Stimulated activated CD8-positive, alpha-beta memory T cell treated with anti-CD3 and anti-CD28 coated beads, Interleukin-7, amount 100 ng/mL, for 1 hour (primary cell): ENCODE data around the gene SGIP1.

Source experiments
- DNase-seq, 2 donors: peaks; one replicate each; pipeline ENCODE4 v3.0.0-alpha.2; 2020; ENCODE audit warnings: low read depth in 2 of 2

The SGIP1 gene

DNA sequence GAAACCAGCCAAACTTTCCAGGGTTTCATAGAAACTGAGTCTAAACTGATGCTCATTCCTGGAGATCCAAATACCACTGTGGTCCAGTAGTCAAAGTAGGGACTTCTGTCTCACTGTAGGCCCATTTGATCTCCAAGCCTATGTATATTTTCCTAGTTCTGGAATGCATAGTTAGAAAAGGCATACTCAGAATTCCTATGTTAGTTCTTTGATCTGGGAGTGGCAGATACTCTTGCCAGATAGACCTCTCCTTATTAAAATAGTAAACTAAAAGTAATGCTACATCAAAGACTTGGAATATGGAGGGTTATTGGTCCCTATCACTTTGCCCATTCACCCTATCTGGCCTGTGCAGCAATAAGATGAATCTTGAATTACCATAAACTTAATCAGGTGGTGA, 10.4 kb upstream of the SGIP1 start:
- DNase-seq: no peak

DNA sequence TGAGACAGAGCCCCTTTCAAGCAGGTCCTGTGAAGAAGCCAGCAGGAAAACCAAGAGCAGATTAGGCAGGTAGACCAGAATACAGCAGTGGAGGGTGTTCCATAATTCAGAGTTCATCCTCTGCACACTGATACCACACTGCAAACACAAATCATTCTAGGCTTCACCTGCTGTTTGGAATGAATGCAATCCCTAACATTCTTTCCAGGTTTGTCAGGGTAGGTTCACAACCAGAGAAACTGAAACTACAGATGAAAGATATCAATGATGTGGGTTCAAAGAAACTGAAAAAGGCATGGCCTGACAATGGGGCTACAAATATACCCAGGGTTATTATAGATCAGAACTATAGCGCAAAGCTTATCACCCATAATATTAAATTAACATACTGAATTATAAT, 8.9 kb upstream of the SGIP1 start:
- no peak for DNase-seq

DNA sequence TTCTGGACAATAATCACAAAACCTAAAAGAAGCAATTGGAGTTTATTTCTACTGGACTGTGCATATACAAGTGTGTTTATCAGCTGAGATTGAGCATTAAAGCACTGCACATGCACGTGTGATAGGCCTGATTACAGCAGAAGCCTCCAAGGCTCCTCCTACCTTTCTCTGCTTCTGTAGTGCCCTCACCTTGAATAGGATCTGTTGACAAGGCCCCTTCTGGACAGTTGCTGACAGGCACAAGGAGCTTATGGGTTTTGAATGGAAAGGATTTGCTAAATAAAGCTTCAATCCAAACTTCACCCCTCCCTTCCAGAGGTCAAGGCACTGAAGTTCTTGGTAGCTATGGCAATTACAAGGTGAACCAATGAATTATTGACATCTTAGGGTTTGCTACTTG, 7.9 kb upstream of the SGIP1 start:
- DNase-seq: no peak

DNA sequence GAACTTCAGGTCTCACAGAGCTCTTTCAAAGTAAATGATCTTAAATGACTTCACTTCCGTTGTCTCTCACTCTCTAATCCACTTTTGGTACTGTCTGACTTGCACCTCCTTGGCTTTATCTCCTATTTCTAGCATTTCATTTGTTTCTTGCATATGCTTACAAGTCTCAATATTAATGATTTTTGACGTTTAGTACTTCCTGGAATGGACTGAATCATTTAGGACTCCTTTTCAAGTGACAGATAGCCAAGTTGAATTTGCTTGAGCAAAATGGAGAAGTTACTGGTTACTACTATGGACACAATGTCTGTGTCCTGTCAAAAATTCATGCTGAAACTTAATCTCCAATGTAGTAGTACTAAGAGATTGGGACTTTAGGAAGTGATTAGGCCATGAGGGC, 7.0 kb upstream of the SGIP1 start:
- no peak for DNase-seq

DNA sequence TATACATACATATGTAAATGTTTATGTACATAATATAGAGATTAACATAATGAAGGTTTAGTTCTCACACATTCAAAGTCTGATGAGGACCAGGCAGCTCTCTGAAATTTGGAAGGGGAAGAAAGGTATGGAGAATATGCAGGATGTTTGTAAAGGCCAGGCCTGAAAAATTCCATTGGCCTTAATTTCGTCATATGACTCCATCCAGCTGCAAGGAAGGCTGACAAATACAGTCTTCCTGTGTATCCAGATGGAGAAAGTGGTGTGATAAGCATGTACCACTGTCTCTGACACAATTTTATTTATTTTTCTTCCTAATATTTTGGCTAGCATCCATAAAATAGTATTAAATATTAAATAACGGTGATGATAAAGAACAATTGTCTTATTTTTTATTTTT, 6.3 kb upstream of the SGIP1 start:
- DNase-seq: no peak

DNA sequence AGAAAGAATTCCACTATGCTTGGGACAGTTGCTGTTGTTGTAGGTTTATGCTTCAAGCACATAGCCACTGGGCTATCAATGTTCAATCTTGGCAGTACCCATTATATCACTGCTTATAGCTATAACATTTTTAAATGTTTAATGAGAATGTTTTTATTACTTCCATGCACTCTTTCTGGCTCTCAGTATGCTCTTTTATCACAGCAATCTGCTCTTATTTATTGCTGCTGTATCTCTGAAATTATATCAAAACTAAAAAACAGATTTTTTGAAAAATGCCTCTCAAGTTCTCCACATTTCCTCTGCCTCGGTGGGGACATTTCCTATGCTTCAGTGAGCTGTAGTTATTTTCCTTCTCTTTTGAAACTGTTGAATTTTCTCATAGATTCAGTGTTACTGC, 5.4 kb upstream of the SGIP1 start:
- no peak for DNase-seq

DNA sequence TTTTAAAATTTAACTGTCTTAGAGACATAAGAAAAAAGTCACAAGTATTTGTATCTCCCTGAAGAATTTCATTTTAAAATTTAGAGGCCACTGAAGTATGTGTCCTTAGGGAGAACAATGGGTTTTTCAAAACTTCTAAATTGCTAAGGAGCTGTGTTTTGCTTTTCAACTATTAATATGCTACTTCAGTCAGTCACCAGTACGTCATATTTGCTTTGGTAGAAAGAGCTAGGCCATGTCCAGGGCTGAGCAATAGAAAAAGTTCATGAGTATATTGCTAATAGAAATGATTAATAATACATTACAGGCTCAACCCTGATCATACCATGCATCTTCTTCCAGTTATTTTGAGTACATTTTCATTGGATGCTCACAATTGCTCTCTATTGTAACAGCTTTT, 1.7 kb upstream of the SGIP1 start:
- DNase-seq: no peak

DNA sequence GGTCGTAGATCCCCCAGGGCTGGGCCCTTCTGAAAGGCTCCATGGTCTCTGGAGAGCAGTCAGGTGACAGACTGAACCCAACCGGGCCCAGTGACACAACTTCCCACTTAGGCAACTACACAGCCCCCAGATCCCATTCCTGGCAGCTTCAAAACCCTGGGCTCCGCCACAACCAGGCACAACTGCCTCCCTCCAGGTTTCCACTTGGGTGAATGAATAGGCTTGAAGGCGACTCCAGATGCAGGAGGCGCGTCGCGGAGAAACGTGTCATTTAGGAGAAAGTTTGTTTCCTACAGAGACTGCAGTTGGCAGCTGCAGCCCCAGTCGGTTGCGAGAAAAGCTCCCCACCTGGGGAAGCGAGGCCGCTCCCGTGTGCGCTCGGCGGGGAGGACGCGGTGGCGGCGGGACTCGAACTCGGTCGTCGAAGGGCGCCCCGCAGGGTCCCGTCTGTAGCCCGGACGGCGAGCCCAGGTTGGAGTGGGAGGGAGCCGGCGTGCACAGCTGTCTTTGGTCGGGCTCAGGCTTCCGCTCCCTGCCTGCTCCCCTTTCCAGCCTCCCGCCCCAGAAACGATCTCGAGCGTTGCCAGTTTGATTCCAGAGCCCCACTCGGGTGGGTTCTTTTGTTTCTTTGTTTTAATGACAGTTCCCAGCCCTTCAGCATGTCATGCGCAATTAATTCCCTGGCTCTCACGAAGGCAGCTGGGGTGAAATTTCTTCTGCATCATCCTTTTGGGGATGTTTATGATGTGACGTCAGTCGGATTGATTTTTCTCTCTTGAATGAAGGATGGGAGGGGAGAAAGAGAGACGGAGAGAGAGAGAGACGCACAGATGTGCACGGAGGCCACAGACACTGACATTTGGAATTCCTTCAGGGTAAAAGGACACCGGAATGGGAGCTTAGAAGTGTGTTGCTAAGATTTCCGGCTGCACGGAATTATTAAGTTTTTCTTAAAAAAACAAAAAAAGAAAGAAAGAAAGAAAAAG, 862 bp upstream of the SGIP1 start:
- no peak for DNase-seq

DNA sequence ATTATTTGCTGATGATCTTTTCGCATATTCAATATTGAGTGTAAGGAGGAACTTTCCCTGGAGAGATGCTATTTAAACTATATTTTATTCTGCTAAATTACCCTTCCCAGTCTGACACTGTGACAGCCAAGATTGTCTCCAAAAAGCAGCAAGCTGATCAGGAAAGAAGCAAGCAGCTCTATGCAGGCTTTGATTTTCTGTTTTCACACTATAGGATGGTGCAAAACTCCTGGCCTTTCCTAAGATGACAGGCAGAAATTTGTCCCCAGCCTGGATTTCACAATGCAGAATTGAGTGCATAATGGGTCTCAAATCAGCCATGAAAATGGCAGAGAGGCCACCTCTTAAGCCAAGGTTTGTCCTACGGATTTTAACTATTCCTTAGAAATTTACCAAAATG, 1.1 kb downstream of the SGIP1 start:
- no peak for DNase-seq

DNA sequence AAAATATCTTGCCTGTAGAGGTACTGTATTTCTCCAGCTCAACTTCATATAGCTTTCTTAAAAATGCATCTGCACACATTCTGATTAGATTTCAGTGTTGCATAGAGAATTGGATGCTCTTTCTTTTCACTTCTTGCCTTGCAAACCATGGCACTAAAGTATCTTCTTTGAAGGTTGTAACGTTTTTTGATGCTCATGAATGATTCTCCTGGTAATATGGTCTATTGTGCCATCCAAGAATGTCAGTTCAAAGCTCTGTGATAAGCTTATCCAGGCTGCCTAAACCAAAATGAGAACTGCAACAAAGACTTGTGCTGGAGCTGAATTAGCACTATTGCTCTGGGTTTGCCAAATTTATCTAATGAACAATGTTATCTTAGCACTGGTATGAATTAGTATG, 1.9 kb downstream of the SGIP1 start:
- no peak for DNase-seq

DNA sequence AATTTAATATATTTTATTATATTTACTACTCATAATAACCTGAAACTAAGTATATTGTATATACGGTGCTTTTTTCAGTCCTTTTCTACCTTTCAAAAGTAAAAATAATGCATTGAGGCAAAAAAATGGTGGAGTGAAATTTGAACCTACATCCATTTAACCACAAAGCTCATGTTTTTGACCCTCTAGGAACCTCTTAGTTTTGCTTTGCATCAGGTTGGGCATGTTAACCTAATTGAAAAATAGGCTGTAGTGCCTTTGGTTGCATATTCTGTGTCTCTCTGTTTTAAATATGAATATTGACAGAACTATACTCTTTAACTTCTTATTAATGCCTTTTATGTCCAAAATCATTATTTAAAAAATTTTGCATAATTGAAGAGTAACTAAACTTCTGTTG, 3.8 kb downstream of the SGIP1 start:
- DNase-seq: no peak

DNA sequence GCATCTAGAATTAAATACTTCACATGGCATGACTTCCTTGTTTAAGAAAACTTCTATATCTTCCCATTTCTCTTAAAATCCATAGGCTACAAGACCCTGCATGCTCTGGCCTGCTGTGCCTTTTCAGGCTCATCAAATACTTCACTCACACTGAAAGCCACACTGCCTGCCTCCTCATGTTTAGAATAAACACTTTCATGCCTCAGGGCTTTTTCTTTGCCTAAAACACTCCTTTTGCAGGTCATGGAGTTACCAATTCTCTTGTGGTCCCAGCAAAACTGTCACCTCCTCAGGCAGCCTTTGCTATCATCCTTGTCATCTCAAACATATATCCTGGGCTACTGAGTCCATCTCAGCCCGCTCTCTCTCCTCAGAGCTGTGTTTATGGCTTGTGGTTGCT, 5.5 kb downstream of the SGIP1 start:
- no peak for DNase-seq

DNA sequence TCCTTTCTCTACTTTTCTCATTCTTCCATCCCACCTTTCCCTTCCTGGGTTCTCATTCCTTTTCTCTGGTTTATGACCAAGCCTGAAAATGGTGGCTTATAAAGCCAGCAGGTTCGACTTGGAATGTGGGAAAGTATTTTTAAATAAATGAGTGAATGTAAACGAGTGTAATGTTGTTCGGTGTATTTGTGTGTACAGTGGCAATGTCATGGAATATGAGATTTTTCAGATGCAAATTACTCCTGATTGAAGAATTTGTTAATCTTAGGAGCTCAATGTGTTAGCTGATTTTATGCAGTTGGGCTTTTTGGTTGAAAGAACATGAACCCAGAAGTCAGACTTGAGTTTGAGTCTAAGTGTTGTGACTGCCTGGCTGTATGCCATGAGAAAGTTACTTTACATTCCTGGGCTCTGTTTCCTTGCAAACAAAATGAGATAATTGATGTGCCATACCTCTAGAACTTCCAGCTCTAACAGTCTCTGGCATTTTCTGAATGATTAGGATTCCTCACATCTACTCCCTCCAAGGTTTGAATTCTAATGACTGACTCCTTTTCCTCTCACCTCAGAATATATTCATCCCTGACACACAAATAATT, 6.6 kb downstream of the SGIP1 start:
- no peak for DNase-seq

DNA sequence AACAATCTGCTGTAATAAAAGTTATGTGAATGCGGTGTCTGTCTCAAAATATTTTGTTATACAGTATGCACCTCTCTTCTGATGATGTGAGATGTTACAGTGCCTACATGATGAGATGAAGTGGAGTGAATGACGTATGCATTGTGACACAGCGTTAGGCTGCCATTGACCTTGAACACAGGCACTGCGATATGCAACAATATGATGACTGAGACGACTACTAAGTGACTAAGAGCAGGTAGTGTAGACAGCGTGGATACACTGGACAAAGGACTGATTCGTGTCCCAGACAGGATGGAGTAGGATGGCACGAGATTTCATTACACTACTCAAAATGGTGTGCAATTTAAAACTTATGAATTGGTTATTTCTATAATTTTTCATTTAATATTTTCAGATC, 8.4 kb downstream of the SGIP1 start:
- DNase-seq: no peak

DNA sequence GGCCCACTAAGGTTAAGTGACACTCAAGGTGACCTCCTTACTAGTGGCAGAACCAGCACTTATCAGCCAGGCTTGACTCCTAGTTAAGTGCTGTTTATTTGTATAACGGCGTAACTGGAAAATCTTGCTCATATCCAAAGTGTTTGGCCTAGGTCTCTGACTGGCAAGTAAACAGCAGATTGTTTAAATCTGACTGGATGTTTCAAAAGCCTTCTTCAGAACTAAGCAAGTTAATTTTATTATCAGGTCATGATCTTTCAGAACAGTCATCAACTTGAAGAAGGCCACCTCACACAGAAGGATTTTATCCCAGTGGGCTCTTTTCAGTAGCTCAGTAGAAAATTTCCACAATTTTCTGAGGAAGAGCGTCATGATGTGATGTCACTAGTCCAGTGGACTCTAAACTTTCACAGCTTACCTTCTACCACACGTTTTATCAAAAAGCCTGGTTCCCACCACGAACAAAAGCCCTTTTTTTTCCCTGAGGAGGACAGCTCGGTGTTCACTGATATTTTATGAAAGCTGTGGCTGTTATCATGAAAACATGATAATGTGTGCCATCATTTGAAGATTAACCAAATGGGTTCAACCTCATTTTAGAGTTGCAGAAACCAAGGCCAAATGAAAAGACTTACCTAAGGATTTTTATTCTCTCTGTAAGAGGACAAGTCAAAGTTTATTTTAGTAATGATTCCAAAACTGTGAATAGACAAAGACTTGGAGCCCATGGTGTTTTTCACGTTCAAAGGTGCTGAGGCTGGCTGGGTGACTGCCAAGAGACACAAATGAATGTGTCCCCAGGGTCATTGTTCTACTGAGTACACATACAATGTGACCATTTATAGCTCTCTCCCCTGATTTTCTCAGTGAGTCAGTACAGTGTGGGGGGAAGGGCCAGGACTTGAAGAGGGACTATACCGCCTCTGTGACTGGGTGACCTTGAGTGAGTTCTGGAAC, 9.1 kb downstream of the SGIP1 start:
- DNase-seq: no peak

DNA sequence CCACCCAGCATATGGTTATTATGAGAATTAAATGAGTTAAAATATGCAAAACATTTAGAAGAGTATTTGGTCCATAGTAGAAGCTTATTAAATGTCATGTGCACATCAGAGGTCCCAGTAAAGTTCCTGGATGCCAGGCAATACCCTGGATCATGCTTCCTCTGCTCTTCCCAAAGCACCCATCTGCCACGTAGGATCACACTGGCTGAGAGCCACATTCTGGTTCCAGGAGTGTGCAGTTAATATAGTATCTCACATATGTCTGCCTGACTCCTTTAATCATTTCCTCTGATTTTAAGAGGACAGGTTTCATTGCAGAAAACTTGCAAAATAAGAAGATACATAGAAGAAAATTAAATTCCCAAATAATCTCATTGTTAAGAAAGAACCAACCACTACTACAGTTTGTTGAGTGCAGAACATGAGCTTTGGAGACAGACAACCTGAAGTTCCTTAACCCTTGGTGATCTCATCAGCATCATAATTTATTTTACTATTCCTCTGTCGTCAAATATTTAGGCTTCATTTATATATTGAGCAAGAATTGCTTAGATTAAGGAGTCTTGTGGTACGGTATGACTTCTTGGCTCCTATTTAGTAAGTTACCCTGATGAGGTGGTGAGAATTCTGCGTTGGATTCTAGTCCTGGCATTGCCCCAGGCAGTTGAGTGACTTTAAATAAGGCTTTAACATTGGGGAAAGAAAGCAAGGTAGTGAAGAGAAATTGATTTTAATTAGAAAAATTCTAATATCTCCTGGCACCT, 12.3 kb downstream of the SGIP1 start:
- no peak for DNase-seq

DNA sequence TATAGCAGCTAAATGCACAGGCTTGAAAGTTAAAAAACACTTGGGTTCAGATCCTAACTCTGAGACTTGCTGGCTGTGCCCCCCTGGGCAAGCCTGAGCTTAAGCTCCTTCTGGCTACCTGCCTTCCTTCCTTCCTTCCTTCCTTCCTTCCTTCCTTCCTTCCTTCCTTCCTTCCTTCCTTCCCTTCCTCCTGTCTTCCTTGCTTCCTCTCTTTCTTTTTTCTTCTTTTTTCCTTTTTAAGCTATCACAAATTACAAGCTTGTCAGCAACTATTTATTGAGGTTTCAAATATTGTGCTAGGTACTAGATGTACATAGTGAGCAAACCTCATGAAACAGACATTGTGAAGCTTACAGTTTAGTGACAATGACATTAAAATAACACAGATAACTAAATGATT, 15.1 kb downstream of the SGIP1 start:
- DNase-seq: no peak

DNA sequence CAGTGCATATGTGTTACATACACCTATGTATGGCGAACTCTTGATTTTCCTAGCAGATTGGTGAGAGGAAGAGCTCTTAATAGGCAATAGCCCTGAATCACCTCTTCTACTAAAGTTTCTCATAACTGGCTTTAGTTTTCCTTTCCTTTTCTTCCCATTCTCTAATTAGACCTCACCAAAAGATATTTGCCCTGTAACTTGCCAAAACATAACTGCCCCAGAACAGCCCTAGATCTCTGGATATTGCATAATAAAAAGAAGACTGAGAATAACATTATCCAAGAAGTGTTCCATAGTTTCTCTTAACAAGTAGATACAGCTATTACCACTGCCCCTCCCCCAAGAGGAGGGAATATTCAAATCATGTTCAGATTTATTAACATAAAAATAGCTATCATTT, 16.3 kb downstream of the SGIP1 start:
- no peak for DNase-seq

DNA sequence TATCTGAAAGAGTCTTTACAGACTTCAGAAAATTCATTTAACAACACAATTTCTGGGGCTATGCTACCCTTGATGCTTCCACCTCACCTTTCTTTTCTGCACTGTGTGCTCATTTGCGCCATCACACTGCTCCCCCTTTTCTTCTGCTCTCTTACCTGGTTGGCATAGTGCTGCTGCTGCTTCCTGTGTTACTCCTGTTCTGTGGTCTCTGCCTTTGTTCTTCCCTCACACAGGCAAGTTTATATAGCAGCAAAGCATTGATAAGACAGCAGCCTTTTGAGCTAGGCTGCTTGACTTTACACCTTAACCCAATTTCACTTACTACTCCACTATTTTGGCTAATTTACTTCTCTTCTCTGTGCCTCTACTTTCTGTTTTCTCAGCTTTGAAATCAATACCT, 18.3 kb downstream of the SGIP1 start:
- DNase-seq: no peak

DNA sequence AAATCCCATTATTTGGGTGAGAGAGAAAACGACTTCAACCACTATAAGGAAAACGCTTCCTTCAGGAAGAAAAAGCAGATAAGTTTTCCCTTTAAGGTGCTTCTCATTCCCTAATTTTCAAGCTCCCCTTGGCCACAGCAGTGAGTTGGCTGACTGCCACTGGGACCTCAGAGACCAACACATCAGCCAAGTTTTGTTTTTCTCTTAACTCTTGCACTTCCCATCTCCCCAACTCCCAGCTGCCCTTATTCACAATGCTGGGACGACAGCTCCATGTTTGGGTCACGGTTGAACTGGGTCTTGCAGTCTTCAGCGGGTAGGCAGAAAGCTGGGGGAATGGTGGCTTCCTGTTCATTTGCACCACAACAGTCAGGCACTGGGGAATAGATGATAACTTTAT, 18.9 kb downstream of the SGIP1 start:
- DNase-seq: no peak

DNA sequence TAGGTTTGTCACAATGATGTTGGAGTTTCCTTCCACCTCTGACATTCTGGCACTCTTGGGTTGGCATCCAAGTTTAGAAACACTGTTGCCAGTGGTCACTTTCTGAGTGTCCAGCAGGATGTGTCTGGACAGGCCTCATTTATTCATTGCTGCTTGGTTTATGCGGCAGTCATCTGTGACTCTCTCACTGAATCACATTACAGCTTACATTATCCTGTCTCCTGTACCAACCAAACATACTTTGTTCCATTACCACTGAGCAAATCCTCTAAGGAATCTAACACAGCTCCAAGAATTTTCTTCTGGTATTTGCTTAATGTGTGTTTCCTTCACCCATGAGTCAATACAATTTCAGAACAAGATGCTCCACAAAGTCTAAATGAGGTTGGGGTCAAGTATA, 19.9 kb downstream of the SGIP1 start:
- no peak for DNase-seq

DNA sequence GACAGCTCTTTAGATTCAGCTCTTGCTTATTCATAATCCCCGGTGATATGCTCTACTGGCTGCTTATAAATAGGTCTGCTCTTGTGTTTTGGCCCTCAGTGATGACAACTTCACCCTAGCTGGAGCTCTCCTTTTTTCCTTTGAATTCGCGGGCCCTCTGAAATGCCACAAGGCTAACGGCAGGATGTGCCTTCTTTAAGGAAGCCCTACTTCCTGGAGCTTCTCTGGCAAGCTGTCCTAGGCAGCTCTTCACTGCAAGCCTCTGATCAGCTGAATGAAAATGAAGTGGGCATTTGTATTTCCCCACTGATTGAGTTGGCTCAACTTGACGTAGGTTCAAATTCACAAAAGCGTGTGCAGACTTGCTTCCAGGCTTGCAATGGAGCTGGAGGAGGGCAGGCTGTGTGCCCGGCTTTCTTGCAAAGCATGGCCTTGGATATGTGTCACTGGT, 22.2 kb downstream of the SGIP1 start:
- no peak for DNase-seq
